Fibroblast of skin of right biceps (primary cell): ENCODE measurements around the gene EGLN2.
"Not testable (repeated sequence)": the region's sequence is repeated elsewhere in the genome, so short reads cannot be mapped to it uniquely, and the experiment has no call there.

Experiments
- DNase-seq: peaks from one replicate; pipeline ENCODE4 v3.0.0-alpha.2; 2013

The EGLN2 gene

GRCh38 chr19:40850277-40850676 is 51.3 kb downstream of the EGLN2 start, which contains the start of gene CYP2A6:
Gene CYP2A6, minus strand, starts transcription at chr19:40850447. Its CDS starts 21 bp downstream, at chr19:40850426.
- DNase-seq, result not testable (repeated sequence)

GRCh38 chr19:40852467-40853152 is 53.6 kb downstream of the EGLN2 start:
- DNase-seq, result not testable (repeated sequence)
